Neural progenitor cell (in vitro differentiated cells): ENCODE measurements around the gene UNC13C.

ENCODE experiments used
- CTCF ChIP-seq: fragments of 200-600 bp; sonication (generic); IDR thresholded peaks from 2 replicates; pipeline ENCODE4 v1.5.1; 2017; ENCODE audit warnings: antibody characterized with exemption, mild to moderate bottlenecking
- EZH2 ChIP-seq: fragments of 200-600 bp; sonication (generic); IDR thresholded peaks from 2 replicates; pipeline ENCODE4 v1.6.1; 2017; ENCODE audit warnings: antibody characterized with exemption, mild to moderate bottlenecking, moderate library complexity
- EZH2phosphoT487 ChIP-seq: fragments of 200-600 bp; sonication (generic); IDR thresholded peaks from 2 replicates; pipeline ENCODE4 v1.6.1; 2017; ENCODE audit warnings: antibody characterized with exemption

GRCh38 chr15:54566654-54567053, 588.4 kb downstream of the UNC13C start:
- TF ChIP-seq CTCF (no peak), EZH2 (no peak), EZH2phosphoT487 (no peak)
